Calu3 (cell line): ENCODE data around the gene CLTA. TPM values are rescaled to one million over a fixed set of nuclear protein-coding genes. Genes with fewer than 3 reads are reported as not detected.

Experiments used
- BruUV-seq: library from RNA; stranded (reverse); fragments of 400-500 nt; replicated peaks from 2 replicates; lab custom pipeline; 2021; lab: Mats Ljungman, UMichigan
- CTCF ChIA-PET: fragments of 300-600 bp; sonication (Branson Sonifier 250); formaldehyde crosslinking; loops from one replicate; lab custom pipeline; 2022; ENCODE audit warnings: antibody characterized with exemption; lab: Charles Lee
- DNase-seq: peaks from one replicate; pipeline ENCODE4 v3.0.0; 2022
- H3K27ac Mint-ChIP-seq: one replicate; pipeline ENCODE4 v1.8.0; 2022; ENCODE audit warnings: mixed read lengths; ENCODE audit not compliant: unreplicated experiment
- H3K27me3 Mint-ChIP-seq: one replicate; pipeline ENCODE4 v1.8.0; 2022; ENCODE audit warnings: mixed read lengths; ENCODE audit not compliant: unreplicated experiment
- H3K36me3 Mint-ChIP-seq: one replicate; pipeline ENCODE4 v1.8.0; 2022; ENCODE audit warnings: mild to moderate bottlenecking, moderate library complexity, mixed read lengths; ENCODE audit not compliant: insufficient read depth, unreplicated experiment
- H3K4me1 Mint-ChIP-seq: one replicate; pipeline ENCODE4 v1.8.0; 2022; ENCODE audit warnings: mild to moderate bottlenecking, low read depth, mixed read lengths; ENCODE audit not compliant: unreplicated experiment
- H3K4me3 Mint-ChIP-seq: one replicate; pipeline ENCODE4 v1.8.0; 2022; ENCODE audit warnings: mild to moderate bottlenecking, low read depth, moderate library complexity, mixed read lengths; ENCODE audit not compliant: unreplicated experiment
- H3K9me3 Mint-ChIP-seq: one replicate; pipeline ENCODE4 v1.8.0; 2022; ENCODE audit warnings: low read depth, mixed read lengths; ENCODE audit not compliant: unreplicated experiment
- CTCF ChIP-seq: fragments of 200-600 bp; IDR thresholded peaks from one replicate; pipeline ENCODE4 v1.8.0; 2022; ENCODE audit warnings: antibody characterized with exemption; ENCODE audit not compliant: unreplicated experiment
- intact Hi-C: fragments of 100-400 bp; cut with micrococcal nuclease; formaldehyde crosslinking; loops from one replicate; pipeline ENCODE4 v1.10.0; 2022; ENCODE audit not compliant: unreplicated experiment
- total RNA-seq: library from RNA; stranded (reverse); gene quantifications from 2 replicates; pipeline ENCODE4 v1.2.3, GENCODE V29; 2022

Gene CLTA
- total RNA-seq, 1 experiment from 2014 or later: 85.5 TPM

GRCh38 chr9:36210722-36211121 is 20.0 kb downstream of the CLTA start:
- Mint-ChIP-seq H3K27ac (no peak overlapping the region), H3K9me3 (no peaks in the 10 kb centered on the region), H3K4me1 (no peaks in the 10 kb centered on the region), H3K4me3 (no peak overlapping the region), H3K27me3 (no peaks in the 10 kb centered on the region), H3K36me3 (peaks cover 10% of the 10 kb centered on the region)
- no TSS peak for BruUV-seq
- intact Hi-C loops: no loop called here
- CTCF ChIA-PET: no interaction called here
- DNase-seq: no peak
- no peak for TF ChIP-seq CTCF

- H3K4me3 Mint-ChIP-seq: no peak overlapping the region
- CTCF ChIA-PET: no interaction called here
- no peak for DNase-seq
- H3K27ac Mint-ChIP-seq: no peak overlapping the region
- no TSS peak for BruUV-seq
- no peaks in the 10 kb centered on the region for H3K4me1 Mint-ChIP-seq
- H3K36me3 Mint-ChIP-seq: peaks cover 15% of the 10 kb centered on the region
- H3K9me3 Mint-ChIP-seq: no peaks in the 10 kb centered on the region
- intact Hi-C loops: no loop called here
- TF ChIP-seq CTCF: no peak
- no peaks in the 10 kb centered on the region for H3K27me3 Mint-ChIP-seq
These were observed 20.8 kb downstream of the CLTA start for GRCh38 chr9:36211510-36211909.

GRCh38 chr9:36213387-36213786 is 22.7 kb downstream of the CLTA start:
- CTCF ChIA-PET: no interaction called here
- BruUV-seq: no TSS peak

GRCh38 chr9:36213989-36214388 is 23.3 kb downstream of the CLTA start:
- Mint-ChIP-seq H3K4me3 (no peak overlapping the region), H3K4me1 (no peaks in the 10 kb centered on the region), H3K27ac (no peak overlapping the region), H3K9me3 (no peaks in the 10 kb centered on the region), H3K27me3 (no peaks in the 10 kb centered on the region), H3K36me3 (peaks cover 35% of the 10 kb centered on the region)
- CTCF ChIA-PET: no interaction called here
- BruUV-seq: no TSS peak
- intact Hi-C loops: no loop called here
- DNase-seq: no peak
- no peak for TF ChIP-seq CTCF

More at GRCh38 chr9:36213387-36213786, 22.7 kb downstream of the CLTA start:
- no peaks in the 10 kb centered on the region for H3K9me3 Mint-ChIP-seq
- no peak for DNase-seq
- no peak overlapping the region for H3K4me3 Mint-ChIP-seq
- H3K27me3 Mint-ChIP-seq: no peaks in the 10 kb centered on the region
- no peak for TF ChIP-seq CTCF
- intact Hi-C loops: no loop called here
- peaks cover 29% of the 10 kb centered on the region for H3K36me3 Mint-ChIP-seq
- no peak overlapping the region for H3K27ac Mint-ChIP-seq
- H3K4me1 Mint-ChIP-seq: no peaks in the 10 kb centered on the region
